GM19468 (cell line): ENCODE measurements around the gene PCDHB8.
"Not testable (repeated sequence)": the region's sequence is repeated elsewhere in the genome, so short reads cannot be mapped to it uniquely, and the experiment has no call there.

Experiments
- ATAC-seq: cut with Tn5 transposase; IDR thresholded peaks from one replicate; pipeline ENCODE4 v1.9.1; 2021; ENCODE audit warnings: mild to moderate bottlenecking, moderate library complexity, moderate number of reproducible peaks; ENCODE audit not compliant: unreplicated experiment; ENCODE audit errors: extremely low read depth

PCDHB8 gene

DNA sequence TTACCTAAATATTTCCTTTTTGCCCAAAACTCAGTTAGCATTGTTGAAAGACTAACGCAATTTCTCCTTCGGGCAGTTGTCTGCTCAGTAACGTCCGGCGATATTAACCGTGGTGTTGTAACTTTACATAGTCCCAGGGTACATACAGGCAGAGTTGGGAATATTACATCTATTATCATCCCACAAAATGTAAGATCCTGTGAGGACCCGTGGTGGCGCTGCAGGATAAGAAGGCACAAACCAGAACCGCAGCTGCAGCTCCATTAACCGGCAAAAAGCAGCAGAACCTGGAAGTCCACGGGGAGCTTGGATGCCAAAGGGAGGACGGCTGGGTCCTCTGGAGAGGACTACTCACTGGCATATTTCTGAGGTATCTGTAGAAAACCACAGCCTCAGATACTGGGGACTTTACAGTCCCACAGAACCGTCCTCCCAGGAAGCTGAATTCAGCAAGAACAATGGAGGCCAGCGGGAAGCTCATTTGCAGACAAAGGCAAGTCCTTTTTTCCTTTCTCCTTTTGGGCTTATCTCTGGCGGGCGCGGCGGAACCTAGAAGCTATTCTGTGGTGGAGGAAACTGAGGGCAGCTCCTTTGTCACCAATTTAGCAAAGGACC lies at the start of gene PCDHB8:
TSS of gene PCDHB8 (plus strand) at position 214 of the 615 bp plus-strand sequence. CDS start at position 459, 245 bp downstream.
- ATAC-seq: not testable (repeated sequence)

DNA sequence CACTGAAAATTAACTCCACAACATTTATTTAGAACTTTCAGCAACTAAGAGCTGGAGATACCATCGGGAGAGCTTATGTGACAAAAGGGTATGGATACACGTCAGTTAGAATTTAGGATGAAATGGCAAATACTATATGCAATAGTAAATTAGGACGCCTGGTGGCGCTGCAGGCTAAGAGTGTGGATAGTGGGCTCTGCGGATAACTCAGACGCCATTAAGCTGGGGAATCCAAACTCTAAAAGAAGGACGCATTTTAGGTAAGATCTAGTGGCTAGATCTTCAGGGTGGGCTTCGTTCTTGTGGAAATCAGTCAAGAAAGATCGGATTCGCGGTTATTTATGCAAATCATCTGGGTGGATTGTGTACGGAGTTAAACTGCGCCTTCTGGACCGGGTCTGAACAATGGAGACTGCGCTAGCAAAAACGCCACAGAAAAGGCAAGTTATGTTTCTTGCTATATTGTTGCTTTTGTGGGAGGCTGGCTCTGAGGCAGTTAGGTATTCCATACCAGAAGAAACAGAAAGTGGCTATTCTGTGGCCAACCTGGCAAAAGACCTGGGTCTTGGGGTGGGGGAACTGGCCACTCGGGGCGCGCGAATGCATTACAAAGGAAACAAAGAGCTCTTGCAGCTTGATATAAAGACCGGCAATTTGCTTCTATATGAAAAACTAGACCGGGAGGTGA lies 42.4 kb upstream of the PCDHB8 start, which contains the start of gene PCDHB5:
TSS of gene PCDHB5 (plus strand) at position 177 of the 688 bp plus-strand sequence. CDS start at position 406, 229 bp downstream.
- no peak for ATAC-seq

DNA sequence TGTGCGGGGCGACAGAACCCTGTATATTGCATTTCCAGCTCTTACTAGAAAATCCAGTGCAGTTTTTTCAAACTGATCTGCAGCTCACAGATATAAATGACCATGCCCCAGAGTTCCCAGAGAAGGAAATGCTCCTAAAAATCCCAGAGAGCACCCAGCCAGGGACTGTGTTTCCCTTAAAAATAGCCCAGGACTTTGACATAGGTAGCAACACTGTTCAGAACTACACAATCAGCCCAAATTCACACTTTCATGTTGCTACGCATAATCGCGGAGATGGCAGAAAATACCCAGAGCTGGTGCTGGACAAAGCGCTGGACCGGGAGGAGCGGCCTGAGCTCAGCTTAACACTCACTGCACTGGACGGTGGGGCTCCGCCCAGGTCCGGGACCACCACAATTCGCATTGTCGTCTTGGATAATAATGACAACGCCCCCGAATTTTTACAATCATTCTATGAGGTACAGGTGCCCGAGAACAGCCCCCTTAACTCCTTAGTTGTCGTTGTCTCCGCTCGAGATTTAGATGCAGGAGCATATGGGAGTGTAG lies 41.8 kb upstream of the PCDHB8 start:
- ATAC-seq: no peak

DNA sequence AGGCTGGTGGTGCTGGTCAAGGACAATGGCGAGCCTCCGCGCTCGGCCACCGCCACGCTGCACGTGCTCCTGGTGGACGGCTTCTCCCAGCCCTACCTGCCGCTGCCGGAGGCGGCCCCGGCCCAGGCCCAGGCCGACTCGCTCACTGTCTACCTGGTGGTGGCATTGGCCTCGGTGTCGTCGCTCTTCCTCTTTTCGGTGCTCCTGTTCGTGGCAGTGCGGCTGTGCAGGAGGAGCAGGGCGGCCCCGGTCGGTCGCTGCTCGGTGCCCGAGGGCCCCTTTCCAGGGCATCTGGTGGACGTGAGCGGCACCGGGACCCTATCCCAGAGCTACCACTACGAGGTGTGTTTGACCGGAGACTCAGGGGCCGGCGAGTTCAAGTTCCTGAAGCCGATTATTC lies 40.2 kb upstream of the PCDHB8 start:
- not testable (repeated sequence) for ATAC-seq

DNA sequence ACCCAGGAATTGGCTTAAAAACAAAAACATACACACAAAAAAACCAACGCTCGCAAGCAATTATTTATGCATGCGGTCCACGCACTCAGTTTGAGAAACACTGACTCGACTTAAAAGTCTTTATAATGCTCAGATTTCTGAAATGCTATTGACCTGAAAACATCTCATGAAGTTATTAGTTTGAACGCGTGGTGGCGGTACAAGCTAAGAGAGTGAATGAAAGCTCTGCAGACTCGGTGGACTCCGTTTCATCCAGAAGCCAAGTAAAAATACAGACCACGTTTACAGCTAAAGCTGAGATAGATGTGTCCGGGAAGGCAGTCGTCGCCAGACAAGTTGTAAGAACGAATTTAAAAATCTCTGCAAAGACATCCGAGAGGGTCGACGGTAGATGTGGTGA lies 27.8 kb upstream of the PCDHB8 start, which contains the start of gene PCDHB6:
TSS of gene PCDHB6 (plus strand) at position 246 of the 400 bp plus-strand sequence. CDS start 201 bp downstream, outside the sequence.
- ATAC-seq: no peak

DNA sequence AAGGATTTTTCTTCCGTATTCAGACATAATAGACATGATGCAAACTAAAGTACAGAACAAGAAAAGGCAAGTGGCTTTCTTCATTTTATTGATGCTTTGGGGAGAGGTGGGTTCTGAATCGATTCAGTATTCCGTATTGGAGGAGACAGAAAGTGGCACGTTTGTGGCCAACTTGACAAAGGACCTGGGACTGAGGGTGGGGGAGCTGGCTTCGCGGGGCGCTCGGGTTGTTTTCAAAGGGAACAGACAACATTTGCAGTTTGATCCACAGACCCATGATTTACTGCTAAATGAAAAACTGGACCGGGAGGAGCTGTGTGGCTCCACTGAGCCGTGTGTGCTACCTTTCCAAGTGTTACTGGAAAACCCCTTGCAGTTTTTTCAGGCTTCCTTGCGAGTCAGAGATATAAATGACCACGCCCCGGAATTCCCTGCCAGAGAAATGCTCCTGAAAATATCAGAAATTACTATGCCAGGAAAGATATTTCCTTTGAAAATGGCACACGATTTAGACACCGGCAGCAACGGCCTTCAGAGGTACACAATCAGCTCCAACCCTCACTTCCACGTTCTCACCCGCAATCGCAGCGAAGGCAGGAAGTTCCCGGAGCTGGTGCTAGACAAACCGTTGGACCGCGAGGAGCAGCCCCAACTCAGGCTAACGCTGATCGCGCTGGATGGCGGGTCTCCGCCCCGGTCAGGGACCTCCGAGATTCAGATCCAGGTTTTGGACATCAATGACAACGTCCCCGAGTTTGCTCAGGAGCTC lies 27.2 kb upstream of the PCDHB8 start:
- ATAC-seq: no peak

DNA sequence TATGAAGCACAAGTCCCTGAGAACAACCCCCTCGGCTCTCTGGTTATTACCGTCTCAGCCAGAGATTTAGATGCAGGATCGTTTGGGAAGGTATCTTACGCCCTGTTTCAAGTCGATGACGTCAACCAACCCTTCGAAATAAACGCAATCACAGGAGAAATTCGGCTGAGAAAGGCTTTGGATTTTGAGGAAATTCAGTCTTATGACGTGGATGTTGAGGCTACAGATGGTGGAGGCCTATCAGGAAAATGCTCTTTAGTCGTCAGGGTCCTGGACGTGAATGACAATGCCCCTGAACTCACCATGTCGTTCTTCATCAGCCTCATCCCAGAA lies 26.6 kb upstream of the PCDHB8 start:
- no peak for ATAC-seq

DNA sequence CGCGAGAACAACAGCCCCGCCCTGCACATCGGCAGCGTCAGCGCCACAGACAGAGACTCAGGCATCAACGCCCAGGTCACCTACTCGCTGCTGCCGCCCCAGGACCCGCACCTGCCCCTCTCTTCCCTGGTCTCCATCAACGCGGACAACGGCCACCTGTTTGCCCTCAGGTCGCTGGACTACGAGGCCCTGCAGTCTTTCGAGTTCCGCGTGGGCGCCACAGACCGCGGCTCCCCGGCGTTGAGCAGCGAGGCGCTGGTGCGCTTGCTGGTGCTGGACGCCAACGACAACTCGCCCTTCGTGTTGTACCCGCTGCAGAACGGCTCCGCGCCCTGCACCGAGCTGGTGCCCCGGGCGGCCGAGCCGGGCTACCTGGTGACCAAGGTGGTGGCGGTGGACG lies 26.0 kb upstream of the PCDHB8 start:
- not testable (repeated sequence) for ATAC-seq

DNA sequence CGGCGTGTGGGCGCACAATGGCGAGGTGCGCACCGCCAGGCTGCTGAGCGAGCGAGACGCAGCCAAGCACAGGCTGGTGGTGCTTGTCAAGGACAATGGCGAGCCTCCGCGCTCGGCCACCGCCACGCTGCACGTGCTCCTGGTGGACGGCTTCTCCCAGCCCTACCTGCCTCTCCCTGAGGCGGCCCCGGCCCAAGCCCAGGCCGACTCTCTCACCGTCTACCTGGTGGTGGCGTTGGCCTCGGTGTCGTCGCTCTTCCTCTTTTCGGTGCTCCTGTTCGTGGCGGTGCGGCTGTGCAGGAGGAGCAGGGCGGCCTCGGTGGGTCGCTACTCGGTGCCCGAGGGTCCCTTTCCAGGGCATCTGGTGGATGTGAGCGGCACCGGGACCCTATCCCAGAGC lies 25.5 kb upstream of the PCDHB8 start:
- ATAC-seq: not testable (repeated sequence)

DNA sequence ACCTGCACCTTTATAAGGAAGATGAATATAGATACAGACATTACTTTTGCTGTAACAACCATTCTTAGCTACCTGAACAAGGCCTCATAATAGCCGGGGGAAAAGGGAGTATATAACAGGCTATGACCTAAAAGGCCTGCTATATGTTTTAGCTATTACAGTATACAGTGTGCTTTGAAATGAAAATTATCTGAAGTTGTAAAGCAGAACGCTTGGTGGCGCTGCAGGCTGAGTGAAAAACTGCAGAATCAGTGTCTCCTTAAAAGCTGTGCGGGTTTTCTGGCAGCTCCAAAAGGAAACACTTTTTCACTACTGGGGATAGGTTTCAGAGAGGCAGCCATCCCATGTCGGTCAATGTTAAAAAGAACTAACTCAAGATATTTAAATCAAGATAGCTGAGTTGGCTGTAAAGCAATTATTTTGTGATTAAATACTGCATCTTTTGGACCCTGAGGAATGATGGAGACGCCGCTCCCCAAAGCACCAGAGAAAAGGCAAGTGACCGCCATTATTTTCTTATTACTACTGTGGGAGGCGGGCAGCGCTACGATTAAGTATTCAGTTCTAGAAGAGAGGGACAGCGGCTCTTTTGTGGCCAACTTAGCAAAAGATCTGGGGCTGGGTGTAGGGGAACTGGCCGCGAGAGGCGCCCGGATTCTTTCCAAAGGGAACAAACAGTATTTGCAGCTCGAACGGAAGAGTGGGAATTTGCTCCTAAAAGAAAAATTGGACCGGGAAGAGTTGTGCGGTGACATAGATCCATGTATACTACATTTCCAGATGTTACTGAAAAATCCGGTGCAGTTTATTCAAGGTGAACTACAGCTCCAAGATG lies 21.8 kb upstream of the PCDHB8 start:
- ATAC-seq: no peak

DNA sequence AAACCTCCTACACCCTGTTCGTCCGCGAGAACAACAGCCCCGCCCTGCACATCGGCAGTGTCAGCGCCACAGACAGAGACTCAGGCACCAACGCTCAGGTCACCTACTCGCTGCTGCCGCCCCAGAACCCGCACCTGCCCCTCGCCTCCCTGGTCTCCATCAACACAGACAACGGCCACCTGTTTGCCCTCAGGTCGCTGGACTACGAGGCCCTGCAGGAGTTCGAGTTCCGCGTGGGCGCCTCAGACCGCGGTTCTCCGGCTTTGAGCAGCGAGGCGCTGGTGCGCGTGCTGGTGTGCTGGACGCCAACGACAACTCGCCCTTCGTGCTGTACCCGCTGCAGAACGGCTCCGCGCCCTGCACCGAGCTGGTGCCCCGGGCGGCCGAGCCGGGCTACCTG lies 20.2 kb upstream of the PCDHB8 start:
- ATAC-seq: not testable (repeated sequence)

DNA sequence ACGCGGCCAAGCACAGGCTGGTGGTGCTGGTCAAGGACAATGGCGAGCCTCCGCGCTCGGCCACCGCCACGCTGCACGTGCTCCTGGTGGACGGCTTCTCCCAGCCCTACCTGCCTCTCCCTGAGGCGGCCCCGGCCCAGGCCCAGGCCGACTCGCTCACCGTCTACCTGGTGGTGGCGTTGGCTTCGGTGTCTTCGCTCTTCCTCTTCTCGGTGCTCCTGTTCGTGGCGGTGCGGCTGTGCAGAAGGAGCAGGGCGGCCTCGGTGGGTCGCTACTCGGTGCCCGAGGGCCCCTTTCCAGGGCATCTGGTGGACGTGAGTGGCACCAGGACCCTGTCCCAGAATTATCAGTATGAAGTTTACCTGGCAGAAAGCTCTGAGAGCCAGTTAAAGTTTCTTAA lies 19.7 kb upstream of the PCDHB8 start:
- not testable (repeated sequence) for ATAC-seq

DNA sequence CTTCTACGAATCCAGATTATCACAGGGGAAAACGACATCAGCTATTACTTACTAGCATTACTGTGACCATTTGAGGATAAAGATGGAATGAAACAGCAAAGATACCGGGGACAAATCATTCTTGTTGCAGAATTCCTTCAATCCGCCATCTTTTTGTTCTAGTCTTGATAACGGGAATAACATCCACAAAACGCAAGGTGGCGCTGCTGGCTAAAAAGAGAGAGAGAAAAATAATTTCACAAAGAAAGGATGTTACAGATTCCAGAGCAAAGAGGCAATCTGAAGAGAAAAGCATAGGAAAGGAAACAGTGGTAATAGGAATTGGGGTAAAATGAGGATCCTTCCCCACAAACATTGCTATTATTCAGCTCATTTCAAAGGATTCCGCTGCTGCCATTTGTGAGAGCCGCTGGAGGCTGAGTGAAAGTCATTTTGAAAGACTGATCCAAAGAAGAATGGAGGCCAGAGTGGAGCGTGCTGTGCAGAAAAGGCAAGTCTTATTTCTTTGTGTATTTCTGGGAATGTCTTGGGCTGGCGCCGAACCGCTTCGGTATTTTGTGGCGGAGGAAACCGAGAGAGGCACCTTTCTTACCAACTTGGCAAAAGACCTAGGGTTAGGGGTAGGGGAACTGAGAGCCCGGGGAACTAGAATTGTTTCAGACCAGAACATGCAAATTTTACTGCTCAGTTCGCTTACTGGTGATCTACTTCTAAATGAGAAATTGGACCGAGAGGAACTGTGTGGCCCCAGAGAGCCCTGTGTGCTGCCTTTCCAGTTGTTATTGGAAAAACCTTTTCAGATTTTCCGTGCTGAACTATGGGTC lies 5.0 kb upstream of the PCDHB8 start, which contains the start of gene PCDHB7:
TSS of gene PCDHB7 (plus strand) at position 264 of the 824 bp plus-strand sequence. CDS start at position 456, 192 bp downstream.
- ATAC-seq: no peak

DNA sequence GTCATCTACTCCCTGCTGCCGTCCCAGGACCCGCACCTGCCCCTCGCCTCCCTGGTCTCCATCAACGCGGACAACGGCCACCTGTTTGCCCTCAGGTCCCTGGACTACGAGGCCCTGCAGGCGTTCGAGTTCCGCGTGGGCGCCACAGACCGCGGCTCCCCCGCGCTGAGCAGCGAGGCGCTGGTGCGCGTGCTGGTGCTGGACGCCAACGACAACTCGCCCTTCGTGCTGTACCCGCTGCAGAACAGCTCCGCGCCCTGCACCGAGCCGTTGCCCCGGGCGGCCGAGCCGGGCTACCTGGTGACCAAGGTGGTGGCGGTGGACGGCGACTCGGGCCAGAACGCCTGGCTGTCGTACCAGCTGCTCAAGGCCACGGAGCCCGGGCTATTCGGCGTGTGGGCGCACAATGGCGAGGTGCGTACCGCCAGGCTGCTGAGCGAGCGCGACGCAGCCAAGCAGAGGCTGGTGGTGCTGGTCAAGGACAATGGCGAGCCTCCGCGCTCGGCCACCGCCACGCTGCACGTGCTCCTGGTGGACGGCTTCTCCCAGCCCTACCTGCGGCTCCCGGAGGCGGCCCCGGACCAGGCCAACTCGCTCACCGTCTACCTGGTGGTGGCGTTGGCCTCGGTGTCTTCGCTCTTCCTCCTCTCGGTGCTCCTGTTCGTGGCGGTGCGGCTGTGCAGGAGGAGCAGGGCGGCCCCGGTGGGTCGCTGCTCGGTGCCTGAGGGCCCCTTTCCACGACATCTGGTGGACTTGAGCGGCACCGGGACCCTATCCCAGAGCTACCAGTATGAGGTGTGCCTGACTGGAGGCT lies 3.1 kb upstream of the PCDHB8 start:
- not testable (repeated sequence) for ATAC-seq

DNA sequence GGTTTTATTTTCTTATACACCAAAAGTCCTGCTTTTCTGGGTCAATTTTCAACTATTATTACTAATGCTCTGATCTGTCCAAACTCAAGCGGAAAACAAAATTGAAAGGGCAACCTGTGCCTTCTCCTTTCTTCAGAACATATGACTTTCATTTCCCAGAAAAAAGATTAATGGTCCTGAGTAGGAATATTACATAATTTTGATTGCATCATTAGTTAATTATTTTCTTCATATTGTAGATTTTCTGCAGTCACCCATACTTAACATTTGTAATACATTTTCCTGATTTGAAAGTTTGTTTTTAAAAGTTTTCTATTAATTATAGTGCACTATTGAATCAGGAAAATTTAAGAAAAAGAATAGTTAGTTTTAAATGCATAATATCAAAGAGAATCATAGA lies 1.7 kb upstream of the PCDHB8 start:
- no peak for ATAC-seq

DNA sequence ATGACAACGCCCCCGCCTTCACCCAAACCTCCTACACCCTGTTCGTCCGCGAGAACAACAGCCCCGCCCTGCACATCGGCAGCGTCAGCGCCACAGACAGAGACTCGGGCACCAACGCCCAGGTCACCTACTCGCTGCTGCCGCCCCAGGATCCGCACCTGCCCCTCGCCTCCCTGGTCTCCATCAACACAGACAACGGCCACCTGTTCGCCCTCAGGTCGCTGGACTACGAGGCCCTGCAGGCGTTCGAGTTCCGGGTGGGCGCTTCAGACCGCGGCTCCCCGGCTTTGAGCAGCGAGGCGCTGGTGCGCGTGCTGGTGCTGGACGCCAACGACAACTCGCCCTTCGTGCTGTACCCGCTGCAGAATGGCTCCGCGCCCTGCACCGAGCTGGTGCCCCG lies 1.8 kb downstream of the PCDHB8 start:
- ATAC-seq: not testable (repeated sequence)

DNA sequence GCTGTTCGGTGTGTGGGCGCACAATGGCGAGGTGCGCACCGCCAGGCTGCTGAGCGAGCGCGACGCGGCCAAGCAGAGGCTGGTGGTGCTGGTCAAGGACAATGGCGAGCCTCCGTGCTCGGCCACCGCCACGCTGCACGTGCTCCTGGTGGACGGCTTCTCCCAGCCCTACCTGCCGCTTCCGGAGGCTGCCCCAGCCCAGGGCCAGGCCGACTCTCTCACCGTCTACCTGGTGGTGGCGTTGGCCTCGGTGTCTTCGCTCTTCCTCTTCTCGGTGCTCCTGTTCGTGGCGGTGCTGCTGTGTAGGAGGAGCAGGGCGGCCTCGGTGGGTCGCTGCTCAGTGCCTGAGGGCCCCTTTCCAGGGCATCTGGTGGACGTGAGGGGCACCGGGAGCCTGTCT lies 2.3 kb downstream of the PCDHB8 start:
- not testable (repeated sequence) for ATAC-seq

DNA sequence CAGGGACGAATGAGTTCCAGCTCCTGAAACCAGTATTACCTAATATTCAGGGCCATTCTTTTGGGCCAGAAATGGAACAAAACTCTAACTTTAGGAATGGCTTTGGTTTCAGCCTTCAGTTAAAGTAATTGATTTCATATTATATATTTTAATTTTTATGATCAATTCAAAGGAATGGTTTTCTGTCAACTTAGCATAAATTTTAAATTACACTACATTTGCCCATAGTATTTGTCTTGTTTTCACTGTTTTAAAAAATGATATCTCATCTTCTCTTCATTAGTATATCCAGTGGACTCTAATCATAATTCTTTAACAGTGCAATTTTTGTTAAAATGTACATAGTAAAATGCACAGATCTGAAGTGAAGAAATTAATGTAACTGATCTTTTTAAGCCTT lies 2.7 kb downstream of the PCDHB8 start:
- ATAC-seq: no peak
